Measurements from ENCODE around the gene TUBGCP3.

DNA sequence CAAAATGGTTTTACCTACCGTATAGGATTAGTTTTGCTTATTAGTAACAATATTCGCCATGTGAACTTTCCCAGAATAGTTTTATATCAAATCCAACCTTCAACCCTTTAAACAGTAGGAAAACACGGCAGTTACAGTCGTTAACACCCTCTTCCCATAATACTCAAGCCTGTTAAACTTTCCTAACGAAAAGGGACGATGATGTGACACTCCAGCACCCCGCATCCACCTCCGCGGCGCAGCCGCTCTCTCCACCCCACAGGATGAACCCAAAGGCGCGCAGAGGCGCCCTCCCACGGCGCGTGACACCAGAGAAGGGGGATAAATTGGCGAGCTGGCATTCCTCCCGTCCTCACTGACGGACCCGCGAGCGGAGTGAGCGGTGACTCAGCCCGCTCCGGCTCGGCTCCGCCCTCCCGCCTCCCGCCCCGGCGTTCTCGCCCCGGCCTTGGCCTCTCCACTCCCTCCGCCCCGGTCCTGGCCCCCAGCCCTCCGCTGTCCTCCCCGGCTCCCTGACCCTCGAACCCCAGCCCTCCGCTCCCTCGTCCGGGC, 665 bp downstream of the TUBGCP3 start:
- TF ChIP-seq YY1 (IDR thresholded peaks at IDR 0.05; ENCODE audit: insufficient read depth, insufficient read length) = no peak
- TF ChIP-seq SUZ12 (IDR thresholded peaks at IDR 0.05; ENCODE audit: extremely low read depth, insufficient read depth, insufficient read length) = no peak
